Body of pancreas (tissue), 4 donors: ENCODE results near the gene ARPP21. TPM values are rescaled to one million over a fixed set of nuclear protein-coding genes. Genes with fewer than 3 reads are reported as not detected.
A peak's percentile ranks its signal among the peaks of the same experiment; 100 is the strongest.

Experiments
- ATAC-seq: fragments of 150-250 bp; one replicate; pipeline ENCODE4 v1.9.1; 2016
- DNase-seq, 4 donors: peaks; one replicate each; pipeline ENCODE4 v3.0.0-alpha.2; 2019
- H3K27ac ChIP-seq, 4 donors: fragments of 200-600 bp; sonication (generic); 1 replicate in 3 of 4; 2 replicates in 1 of 4; pipeline versions ENCODE4 v1.5.1 to v1.6.1; 2016 to 2019; ENCODE audit warnings: mild to moderate bottlenecking in 1 of 4, mixed read lengths in 1 of 4, moderate library complexity in 1 of 4
- H3K27me3 ChIP-seq, 2 donors: fragments of 200-600 bp; sonication (generic); one replicate each; pipeline ENCODE4 v1.6.0; 2016; ENCODE audit warnings: mild to moderate bottlenecking in 1 of 2
- H3K36me3 ChIP-seq, 2 donors: fragments of 200-600 bp; sonication (generic); replicated peaks in 1 of 2; 2 replicates each; pipeline ENCODE4 v1.5.1; 2016; ENCODE audit warnings: low read depth in 2 of 2; ENCODE audit not compliant: insufficient read depth in 1 of 2
- H3K4me1 ChIP-seq: fragments of 200-600 bp; sonication (generic); one replicate; pipeline ENCODE4 v1.6.0; 2016
- H3K4me3 ChIP-seq, 2 donors: fragments of 200-600 bp; sonication (generic); 1 replicate in 1 of 2; 2 replicates in 1 of 2; pipeline ENCODE4 v1.5.1; 2016 to 2019
- H3K9me3 ChIP-seq, 3 donors: fragments of 200-600 bp; sonication (generic); 1 replicate in 2 of 3; 2 replicates in 1 of 3; pipeline ENCODE4 v1.5.1; 2016
- CTCF ChIP-seq, 7 experiments: fragments of 450-650 bp in 4 of 7; fragments of 200-600 bp in 3 of 7; sonication (generic) in 3 of 7; IDR thresholded peaks; one replicate each; pipeline ENCODE4 v1.5.1; 2016 to 2019; ENCODE audit warnings: antibody characterized with exemption in 7 of 7
- POLR2A ChIP-seq, 3 donors: fragments of 450-650 bp; IDR thresholded peaks; one replicate each; pipeline ENCODE4 v1.6.1; 2016; ENCODE audit warnings: antibody characterized with exemption in 3 of 3, mild to moderate bottlenecking in 2 of 3
- WGBS, 2 donors: methylation state at CpG; one replicate each; pipeline ENCODE4 v1.1.5; 2017; 5-methylcytosine and 5-hydroxymethylcytosine counted together
- intact Hi-C: fragments of 100-400 bp; cut with DNase I; formaldehyde crosslinking; loops from one replicate; pipeline ENCODE4 v1.15.1; 2023
- total RNA-seq, 2 donors: library from RNA; depleted of rRNA; stranded (reverse); fragments of >200 nt; gene quantifications; one replicate each; pipeline ENCODE4 v1.1.0, GENCODE V29; 2016

The ARPP21 gene
- total RNA-seq, 2 donors from 2014 or later = not detected

- H3K4me3 ChIP-seq = no peak overlapping the region
- no peaks in the 10 kb centered on the region for H3K36me3 ChIP-seq
- H3K27ac ChIP-seq = no peak overlapping the region
- ATAC-seq = no peak
- WGBS, 2 donors = 48 to 65% methylated on average over 1 of the region's 1 CpG
- no peaks in the 10 kb centered on the region for H3K27me3 ChIP-seq
- no peaks in the 10 kb centered on the region for H3K4me1 ChIP-seq
- no peak for TF ChIP-seq POLR2A (IDR thresholded peaks at IDR 0.05)
- no peak for TF ChIP-seq CTCF (IDR thresholded peaks at IDR 0.05)
- H3K9me3 ChIP-seq = no peaks in the 10 kb centered on the region
- intact Hi-C loops = no loop called here
- no peak for DNase-seq
These were observed 12.5 kb downstream of the ARPP21 start for GRCh38 chr3:35651851-35652250.

DNA sequence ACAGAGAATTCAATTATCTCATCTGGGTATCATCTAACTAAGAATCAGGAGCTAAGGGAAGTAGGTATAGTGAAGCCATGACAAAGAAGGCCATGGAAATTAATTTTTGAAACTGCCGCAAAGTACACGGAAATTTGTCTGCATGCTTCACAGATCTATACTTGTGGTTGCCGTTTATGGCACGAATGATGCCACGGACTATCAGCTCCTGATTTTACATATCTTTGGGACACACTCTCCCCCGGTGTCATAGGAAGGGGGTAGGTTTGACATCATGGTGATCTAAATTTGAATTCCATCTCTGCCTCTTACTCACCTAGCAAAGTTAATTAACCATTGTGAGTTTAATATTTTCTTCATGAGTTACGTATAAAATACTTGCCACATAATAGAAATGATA is 14.0 kb downstream of the ARPP21 start:
- intact Hi-C loops = no loop called here
- Histone ChIP-seq H3K4me3 (no peak overlapping the region), H3K27me3 (no peaks in the 10 kb centered on the region), H3K4me1 (no peaks in the 10 kb centered on the region), H3K36me3 (no peaks in the 10 kb centered on the region), H3K9me3 (no peaks in the 10 kb centered on the region), H3K27ac (no peak overlapping the region)
- WGBS, 2 donors = 78 to 84% methylated on average over 7 of the region's 7 CpGs
- TF ChIP-seq CTCF (IDR thresholded peaks at IDR 0.05) (no peak), POLR2A (IDR thresholded peaks at IDR 0.05) (no peak)
- no peak for DNase-seq
- no peak for ATAC-seq

DNA sequence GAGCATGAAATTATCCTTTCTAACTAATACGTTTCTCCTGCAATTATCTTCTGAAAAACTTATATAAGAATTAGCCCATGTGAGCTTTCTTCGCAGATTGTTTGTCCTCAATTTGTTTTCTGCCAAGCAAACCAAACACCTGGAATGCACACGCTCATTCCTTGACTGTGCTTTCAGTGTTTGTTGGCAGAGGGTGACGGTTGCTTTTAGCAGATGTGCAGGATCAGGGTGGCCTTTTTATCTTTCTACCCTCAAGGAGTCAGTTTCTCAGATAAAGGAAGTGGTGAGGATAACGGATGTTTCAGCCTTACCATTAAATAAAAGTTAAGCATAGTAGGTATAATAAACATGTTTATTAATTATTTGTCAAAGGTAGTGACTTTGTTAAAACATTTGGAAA is 15.2 kb downstream of the ARPP21 start:
- no peaks in the 10 kb centered on the region for H3K9me3 ChIP-seq
- DNase-seq (no peak), ATAC-seq (no peak)
- H3K4me3 ChIP-seq = no peak overlapping the region
- no peaks in the 10 kb centered on the region for H3K36me3 ChIP-seq
- H3K4me1 ChIP-seq = peaks cover under 1% of the 10 kb centered on the region
- no peak overlapping the region for H3K27ac ChIP-seq
- TF ChIP-seq CTCF (IDR thresholded peaks at IDR 0.05) (no peak), POLR2A (IDR thresholded peaks at IDR 0.05) (no peak)
- 44 to 46% methylated on average over 5 of the region's 5 CpGs for WGBS, 2 donors
- H3K27me3 ChIP-seq = no peaks in the 10 kb centered on the region
- intact Hi-C loops = no loop called here

DNA sequence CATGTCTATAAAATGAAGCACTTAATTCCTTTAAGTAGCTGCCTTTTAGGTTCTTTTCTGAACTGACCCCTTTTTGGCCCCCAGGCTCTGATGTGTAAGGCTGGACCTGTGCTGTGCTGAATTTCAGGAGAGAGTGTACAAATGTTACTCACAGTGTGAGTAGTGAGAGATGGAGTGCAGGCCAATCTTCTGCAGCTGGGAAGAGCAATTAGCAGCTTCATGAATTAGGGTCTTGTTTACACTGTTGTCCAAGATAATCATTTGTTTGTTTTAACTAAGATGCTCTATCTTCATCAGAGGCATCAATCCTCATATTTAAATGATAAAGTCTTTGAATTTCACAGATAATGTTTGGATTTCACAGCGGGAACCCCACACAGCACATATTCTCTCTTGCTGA is 19.4 kb downstream of the ARPP21 start:
- Histone ChIP-seq H3K27ac (no peak overlapping the region), H3K4me3 (no peak overlapping the region), H3K36me3 (no peaks in the 10 kb centered on the region), H3K4me1 (peaks cover 5% of the 10 kb centered on the region), H3K9me3 (no peaks in the 10 kb centered on the region), H3K27me3 (no peaks in the 10 kb centered on the region)
- intact Hi-C loops = no loop called here
- ATAC-seq = no peak
- no peak for DNase-seq
- TF ChIP-seq POLR2A (IDR thresholded peaks at IDR 0.05) (no peak), CTCF (IDR thresholded peaks at IDR 0.05) (no peak)
- 64 to 80% methylated on average over 1 of the region's 1 CpG for WGBS, 2 donors

DNA sequence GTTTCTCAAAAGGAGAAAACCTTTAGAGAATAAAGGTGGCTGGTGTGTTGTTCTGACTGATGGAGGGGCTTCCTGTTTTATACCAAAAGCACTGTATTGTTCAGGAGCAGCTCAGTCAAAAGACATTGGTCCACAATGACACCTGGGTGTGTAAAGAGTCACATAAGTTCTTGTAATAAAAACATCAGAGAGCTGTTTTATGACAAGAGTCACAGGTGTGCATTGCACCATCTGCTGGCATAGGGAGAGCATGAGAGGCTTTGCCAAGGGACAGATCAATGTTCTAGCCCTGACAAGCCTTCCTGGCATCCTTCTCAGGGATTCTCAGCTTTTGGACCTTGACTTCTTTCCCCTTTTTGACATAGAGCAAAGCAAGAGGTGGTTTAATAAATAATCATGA is 20.4 kb downstream of the ARPP21 start:
- Histone ChIP-seq H3K4me3 (no peak overlapping the region), H3K4me1 (peaks cover 10% of the 10 kb centered on the region), H3K9me3 (no peaks in the 10 kb centered on the region), H3K36me3 (no peaks in the 10 kb centered on the region), H3K27me3 (no peaks in the 10 kb centered on the region), H3K27ac (no peak overlapping the region)
- ATAC-seq (no peak), DNase-seq (peak in 3 of 4 donors; percentile 17 to 30 (median 19))
- intact Hi-C loops = no loop called here
- TF ChIP-seq POLR2A (IDR thresholded peaks at IDR 0.05) (no peak), CTCF (IDR thresholded peaks at IDR 0.05) (peak in 2 of 7 experiments; percentile 25 to 27)
